KOPT-K1 (cell line): Measurements from ENCODE around the gene FYB1.

ENCODE experiments used
- H3K27ac ChIP-seq: fragments of 200-600 bp; sonication (generic); 2 replicates; pipeline ENCODE4 v1.5.1; 2016; ENCODE audit warnings: antibody characterized with exemption, mild to moderate bottlenecking, low read depth, low read length; ENCODE audit not compliant: poor library complexity, severe bottlenecking
- H3K36me3 ChIP-seq: fragments of 200-600 bp; sonication (generic); 2 replicates; pipeline ENCODE4 v1.5.1; 2017; ENCODE audit warnings: antibody characterized with exemption, mild to moderate bottlenecking, low read length, moderate library complexity; ENCODE audit not compliant: insufficient read depth
- H3K9me3 ChIP-seq: fragments of 200-600 bp; sonication (generic); 2 replicates; pipeline ENCODE4 v1.5.1; 2017; ENCODE audit warnings: antibody characterized with exemption, low read length, mild to moderate bottlenecking; ENCODE audit not compliant: insufficient read depth, poor library complexity, severe bottlenecking

The FYB1 gene

GRCh38 chr5:39121315-39121714 is 98.0 kb downstream of the FYB1 start:
- no peaks in the 10 kb centered on the region for H3K9me3 ChIP-seq
- H3K27ac ChIP-seq: no peak overlapping the region
- peaks cover 77% of the 10 kb centered on the region for H3K36me3 ChIP-seq

- Histone ChIP-seq H3K9me3 (no peaks in the 10 kb centered on the region), H3K27ac (no peak overlapping the region), H3K36me3 (peaks cover 77% of the 10 kb centered on the region)
Measured at GRCh38 chr5:39120052-39120420, 99.3 kb downstream of the FYB1 start.

- no peak overlapping the region for H3K27ac ChIP-seq
- no peaks in the 10 kb centered on the region for H3K9me3 ChIP-seq
- H3K36me3 ChIP-seq: peaks cover 77% of the 10 kb centered on the region
Measured at GRCh38 chr5:39119404-39120051, 99.8 kb downstream of the FYB1 start.

GRCh38 chr5:39118638-39119037 is 100.7 kb downstream of the FYB1 start:
- H3K36me3 ChIP-seq: peaks cover 85% of the 10 kb centered on the region
- H3K9me3 ChIP-seq: no peaks in the 10 kb centered on the region
- H3K27ac ChIP-seq: no peak overlapping the region

- H3K36me3 ChIP-seq: peaks cover 90% of the 10 kb centered on the region
- no peaks in the 10 kb centered on the region for H3K9me3 ChIP-seq
- no peak overlapping the region for H3K27ac ChIP-seq
Measured at GRCh38 chr5:39117401-39117800, 102.0 kb downstream of the FYB1 start.

GRCh38 chr5:39116344-39117170 is 102.8 kb downstream of the FYB1 start:
- no peaks in the 10 kb centered on the region for H3K9me3 ChIP-seq
- peaks cover 84% of the 10 kb centered on the region for H3K36me3 ChIP-seq
- H3K27ac ChIP-seq: no peak overlapping the region

GRCh38 chr5:39115644-39116343 is 103.6 kb downstream of the FYB1 start:
- Histone ChIP-seq H3K36me3 (peaks cover 84% of the 10 kb centered on the region), H3K27ac (no peak overlapping the region), H3K9me3 (no peaks in the 10 kb centered on the region)

GRCh38 chr5:39114155-39114554 is 105.2 kb downstream of the FYB1 start:
- Histone ChIP-seq H3K27ac (no peak overlapping the region), H3K36me3 (peaks cover 81% of the 10 kb centered on the region)

GRCh38 chr5:39113354-39113953 is 105.9 kb downstream of the FYB1 start:
- Histone ChIP-seq H3K27ac (no peak overlapping the region), H3K9me3 (no peaks in the 10 kb centered on the region), H3K36me3 (peaks cover 81% of the 10 kb centered on the region)

More at GRCh38 chr5:39114155-39114554, 105.2 kb downstream of the FYB1 start:
- H3K9me3 ChIP-seq: no peaks in the 10 kb centered on the region

GRCh38 chr5:39109606-39110005 is 109.8 kb downstream of the FYB1 start:
- peaks cover 63% of the 10 kb centered on the region for H3K36me3 ChIP-seq
- no peaks in the 10 kb centered on the region for H3K9me3 ChIP-seq
- no peak overlapping the region for H3K27ac ChIP-seq

GRCh38 chr5:39108987-39109386 is 110.4 kb downstream of the FYB1 start:
- Histone ChIP-seq H3K9me3 (no peaks in the 10 kb centered on the region), H3K27ac (no peak overlapping the region), H3K36me3 (peaks cover 63% of the 10 kb centered on the region)

GRCh38 chr5:39107350-39107749 is 112.0 kb downstream of the FYB1 start:
- peaks cover 60% of the 10 kb centered on the region for H3K36me3 ChIP-seq
- no peaks in the 10 kb centered on the region for H3K9me3 ChIP-seq
- no peak overlapping the region for H3K27ac ChIP-seq

GRCh38 chr5:39106322-39106721 is 113.0 kb downstream of the FYB1 start:
- no peaks in the 10 kb centered on the region for H3K9me3 ChIP-seq

GRCh38 chr5:39104221-39104620 is 115.1 kb downstream of the FYB1 start:
- Histone ChIP-seq H3K27ac (no peak overlapping the region), H3K36me3 (peaks cover 43% of the 10 kb centered on the region), H3K9me3 (no peaks in the 10 kb centered on the region)

More at GRCh38 chr5:39106322-39106721, 113.0 kb downstream of the FYB1 start:
- Histone ChIP-seq H3K27ac (no peak overlapping the region), H3K36me3 (peaks cover 57% of the 10 kb centered on the region)

GRCh38 chr5:39102684-39103155 is 116.6 kb downstream of the FYB1 start:
- Histone ChIP-seq H3K36me3 (peaks cover 37% of the 10 kb centered on the region), H3K27ac (no peak overlapping the region)

More at GRCh38 chr5:39102684-39103155, 116.6 kb downstream of the FYB1 start:
- H3K9me3 ChIP-seq: no peaks in the 10 kb centered on the region
